Smooth muscle cell (in vitro differentiated cells): Measurements from ENCODE around the gene CHCHD6. TPM values are rescaled to one million over a fixed set of nuclear protein-coding genes. Genes with fewer than 3 reads are reported as not detected.

Experiments
- DNase-seq: peaks from one replicate; lab custom pipeline; 2025; ENCODE audit not compliant: unreplicated experiment; lab: John Stamatoyannopoulos, UW
- H2AFZ ChIP-seq: fragments of 200-600 bp; sonication (generic); 2 replicates; pipeline ENCODE4 v1.6.0; 2016; ENCODE audit warnings: antibody characterized with exemption, low read depth, mild to moderate bottlenecking
- H3F3A ChIP-seq: fragments of 200-600 bp; sonication (generic); 2 replicates; pipeline ENCODE4 v1.6.0; 2017; ENCODE audit warnings: antibody characterized with exemption, low read depth
- H3K27ac ChIP-seq: fragments of 200-600 bp; sonication (generic); 2 replicates; pipeline ENCODE4 v1.5.1; 2016; ENCODE audit warnings: low read depth, mild to moderate bottlenecking
- H3K27me3 ChIP-seq: fragments of 200-600 bp; sonication (generic); 2 replicates; pipeline ENCODE4 v1.6.1; 2016; ENCODE audit warnings: low read depth, mild to moderate bottlenecking
- H3K36me3 ChIP-seq: fragments of 200-600 bp; sonication (generic); 2 replicates; pipeline ENCODE4 v1.5.1; 2016; ENCODE audit warnings: low read depth
- H3K4me1 ChIP-seq: fragments of 200-600 bp; sonication (generic); 2 replicates; pipeline ENCODE4 v1.5.1; 2016; ENCODE audit warnings: low read depth
- H3K4me2 ChIP-seq: fragments of 200-600 bp; sonication (generic); 2 replicates; pipeline ENCODE4 v1.6.0; 2016; ENCODE audit warnings: mild to moderate bottlenecking
- H3K4me3 ChIP-seq: fragments of 200-600 bp; sonication (generic); 2 replicates; pipeline ENCODE4 v1.5.1; 2016; ENCODE audit warnings: mild to moderate bottlenecking
- H3K79me2 ChIP-seq: fragments of 200-600 bp; sonication (generic); 2 replicates; pipeline ENCODE4 v1.6.0; 2016; ENCODE audit warnings: low read depth, mild to moderate bottlenecking
- H3K9ac ChIP-seq: fragments of 200-600 bp; sonication (generic); 2 replicates; pipeline ENCODE4 v1.6.0; 2016; ENCODE audit warnings: low read depth
- H3K9me3 ChIP-seq: fragments of 200-600 bp; sonication (generic); replicated peaks from 2 replicates; pipeline ENCODE4 v1.5.1; 2016; ENCODE audit warnings: low read depth
- H4K20me1 ChIP-seq: fragments of 200-600 bp; sonication (generic); 2 replicates; pipeline ENCODE4 v1.6.0; 2016; ENCODE audit warnings: low read depth
- WGBS: methylation state at CpG from one replicate; pipeline ENCODE4 v1.1.7; 2016; ENCODE audit warnings: low lambda C conversion rate; 5-methylcytosine and 5-hydroxymethylcytosine counted together
- polyA plus RNA-seq: library from polyadenylated mRNA; unstranded; fragments of >200 nt; fragmentation: Nextera tagmentation; extraction: Ambion mirVana; gene quantifications from 2 replicates; pipeline ENCODE4 v1.2.1, GENCODE V29; 2016
- total RNA-seq: library from RNA; depleted of rRNA; stranded (reverse); fragments of >200 nt; gene quantifications from 2 replicates; pipeline ENCODE4 v1.2.3, GENCODE V29; 2014
- TF ChIP-seq, protein P1 (sequence below): fragments of 200-600 bp; sonication (generic); IDR thresholded peaks from 2 replicates; pipeline ENCODE4 v1.5.1; 2017; ENCODE audit warnings: borderline replicate concordance, mild to moderate bottlenecking, antibody characterized with exemption; ENCODE audit not compliant: insufficient read depth, poor library complexity, severe bottlenecking

CHCHD6 gene
- total and polyA plus RNA-seq, 2 experiments from 2014 or later = 6.7 to 27.2 TPM

DNA sequence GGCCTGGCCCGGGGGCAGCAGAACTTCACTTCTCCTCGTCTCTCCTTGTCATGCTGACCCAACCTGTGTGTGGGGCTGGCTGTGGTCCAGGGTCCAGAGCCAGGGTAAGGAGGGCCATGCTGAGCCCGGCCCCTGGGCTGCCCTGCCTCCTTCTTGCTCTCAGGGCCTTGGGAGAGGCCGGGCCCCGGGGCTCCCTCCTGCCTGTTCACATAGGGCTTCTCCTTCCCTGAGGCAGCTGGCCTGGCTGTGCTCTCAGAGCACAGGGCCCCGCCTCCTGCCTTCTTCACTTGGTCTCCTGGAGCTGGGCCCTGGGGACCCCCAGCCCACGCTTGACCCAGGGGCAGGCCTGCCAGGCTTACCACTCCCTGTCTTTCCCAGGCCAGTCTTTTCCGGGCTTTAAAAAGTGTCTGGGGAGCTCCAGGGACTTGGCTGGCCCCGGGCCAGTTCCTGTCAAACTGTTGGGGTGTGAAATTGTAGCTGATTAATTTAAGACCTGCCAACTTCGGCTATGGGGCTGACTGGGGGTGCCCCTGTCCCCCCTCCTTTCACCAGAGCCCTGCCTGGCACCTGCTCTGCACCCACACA, 290.7 kb downstream of the CHCHD6 start:
- no peaks in the 10 kb centered on the region for H3F3A ChIP-seq
- no peaks in the 10 kb centered on the region for H3K27me3 ChIP-seq
- H3K4me3 ChIP-seq = no peak overlapping the region
- no peak overlapping the region for H2AFZ ChIP-seq
- no peak overlapping the region for H3K9ac ChIP-seq
- H3K27ac ChIP-seq = no peak overlapping the region
- H3K36me3 ChIP-seq = no peaks in the 10 kb centered on the region
- H3K79me2 ChIP-seq = peaks cover 93% of the 10 kb centered on the region
- peaks cover 100% of the 10 kb centered on the region for H4K20me1 ChIP-seq
- WGBS = 89% methylated on average over 10 of the region's 10 CpGs
- DNase-seq = no peak
- no peak overlapping the region for H3K4me2 ChIP-seq
- H3K9me3 ChIP-seq = no peaks in the 10 kb centered on the region
- TF ChIP-seq, protein P1, sequence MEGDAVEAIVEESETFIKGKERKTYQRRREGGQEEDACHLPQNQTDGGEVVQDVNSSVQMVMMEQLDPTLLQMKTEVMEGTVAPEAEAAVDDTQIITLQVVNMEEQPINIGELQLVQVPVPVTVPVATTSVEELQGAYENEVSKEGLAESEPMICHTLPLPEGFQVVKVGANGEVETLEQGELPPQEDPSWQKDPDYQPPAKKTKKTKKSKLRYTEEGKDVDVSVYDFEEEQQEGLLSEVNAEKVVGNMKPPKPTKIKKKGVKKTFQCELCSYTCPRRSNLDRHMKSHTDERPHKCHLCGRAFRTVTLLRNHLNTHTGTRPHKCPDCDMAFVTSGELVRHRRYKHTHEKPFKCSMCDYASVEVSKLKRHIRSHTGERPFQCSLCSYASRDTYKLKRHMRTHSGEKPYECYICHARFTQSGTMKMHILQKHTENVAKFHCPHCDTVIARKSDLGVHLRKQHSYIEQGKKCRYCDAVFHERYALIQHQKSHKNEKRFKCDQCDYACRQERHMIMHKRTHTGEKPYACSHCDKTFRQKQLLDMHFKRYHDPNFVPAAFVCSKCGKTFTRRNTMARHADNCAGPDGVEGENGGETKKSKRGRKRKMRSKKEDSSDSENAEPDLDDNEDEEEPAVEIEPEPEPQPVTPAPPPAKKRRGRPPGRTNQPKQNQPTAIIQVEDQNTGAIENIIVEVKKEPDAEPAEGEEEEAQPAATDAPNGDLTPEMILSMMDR = no peak
- H3K4me1 ChIP-seq = no peaks in the 10 kb centered on the region

GRCh38 chr3:126995254-126995780, 291.3 kb downstream of the CHCHD6 start:
- DNase-seq = no peak
- H3F3A ChIP-seq = no peaks in the 10 kb centered on the region
- no peak overlapping the region for H3K4me2 ChIP-seq
- H3K27me3 ChIP-seq = no peaks in the 10 kb centered on the region
- no peak overlapping the region for H2AFZ ChIP-seq
- H3K4me3 ChIP-seq = no peak overlapping the region
- TF ChIP-seq, protein P1 = no peak
- H3K4me1 ChIP-seq = no peaks in the 10 kb centered on the region
- H4K20me1 ChIP-seq = peaks cover 100% of the 10 kb centered on the region
- H3K9me3 ChIP-seq = no peaks in the 10 kb centered on the region
- WGBS = 90% methylated on average over 12 of the region's 12 CpGs
- no peak overlapping the region for H3K9ac ChIP-seq
- no peaks in the 10 kb centered on the region for H3K36me3 ChIP-seq
- no peak overlapping the region for H3K27ac ChIP-seq
- peaks cover 92% of the 10 kb centered on the region for H3K79me2 ChIP-seq

DNA sequence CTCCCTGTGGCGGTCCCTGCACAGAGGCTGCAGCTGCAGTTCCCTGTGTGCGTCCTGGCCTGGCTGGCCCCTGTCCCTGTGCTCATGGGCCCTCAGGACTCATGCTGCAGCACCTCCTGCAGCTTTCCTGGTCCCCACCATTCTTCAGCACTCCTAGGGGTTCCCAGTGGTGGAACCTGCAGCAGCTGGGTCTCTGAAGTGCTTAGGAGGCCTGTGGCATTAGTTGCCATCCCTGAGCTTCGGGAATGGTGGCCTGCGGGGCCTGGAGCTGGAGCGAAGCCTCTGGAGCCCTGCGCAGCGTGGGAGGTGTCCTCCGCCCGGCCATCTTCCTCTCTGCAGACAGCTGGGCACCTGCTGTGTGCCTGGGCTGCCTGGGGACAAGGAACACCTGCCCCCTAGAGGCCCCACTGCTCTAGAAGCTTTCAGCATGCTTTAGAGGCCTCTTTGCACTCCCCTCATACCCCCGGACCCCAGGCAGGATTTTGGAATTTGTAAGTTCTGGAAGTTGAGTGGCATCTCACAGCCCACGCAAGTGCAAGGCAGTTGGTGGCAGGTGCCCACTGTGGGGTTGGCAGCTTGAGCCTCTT, 292.0 kb downstream of the CHCHD6 start:
- Histone ChIP-seq H3K9me3 (no peaks in the 10 kb centered on the region), H3K27ac (no peak overlapping the region), H3K27me3 (no peaks in the 10 kb centered on the region), H3K9ac (no peak overlapping the region), H3K36me3 (no peaks in the 10 kb centered on the region), H3K79me2 (peaks cover 92% of the 10 kb centered on the region), H4K20me1 (peaks cover 100% of the 10 kb centered on the region), H3K4me3 (no peak overlapping the region), H3F3A (no peaks in the 10 kb centered on the region), H3K4me2 (no peak overlapping the region), H3K4me1 (no peaks in the 10 kb centered on the region), H2AFZ (no peak overlapping the region)
- TF ChIP-seq, protein P1 = no peak
- no peak for DNase-seq
- WGBS = 94% methylated on average over 11 of the region's 11 CpGs
